Measurements from ENCODE around the gene FLT3. TPM values are rescaled to one million over a fixed set of nuclear protein-coding genes. Genes with fewer than 3 reads are reported as not detected.
A peak's percentile ranks its signal among the peaks of the same experiment; 100 is the strongest.

FLT3 gene
- total RNA-seq, 2 donors from 2014 or later = 0.27 to 2.4 TPM

DNA sequence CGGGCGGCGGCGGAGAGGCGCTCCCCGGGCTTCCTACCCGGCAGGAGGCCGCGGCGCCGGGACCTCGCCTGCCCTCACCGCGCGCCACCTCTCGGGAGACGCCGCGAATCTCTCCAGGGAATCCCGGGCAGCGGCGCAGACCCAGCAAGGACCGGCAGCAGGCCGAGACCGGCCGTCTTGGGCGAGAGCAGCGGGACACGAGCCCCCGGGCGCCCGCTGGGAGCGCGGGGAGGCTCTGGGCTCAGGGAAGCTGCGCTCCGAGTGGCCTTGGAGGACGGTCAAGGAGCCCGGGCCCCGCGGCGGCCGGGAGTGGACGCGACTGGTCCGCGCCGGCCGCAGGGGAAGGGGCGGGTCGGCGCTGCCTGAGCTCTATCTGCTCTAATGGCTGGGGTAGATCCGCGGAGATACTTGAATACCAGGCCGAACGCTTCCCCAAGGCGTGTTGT is 145.9 kb downstream of the FLT3 start:
- H3K27ac ChIP-seq = peak overlapping the region in 1 of 2 donors; percentile 45
- TF ChIP-seq CTCF (IDR thresholded peaks at IDR 0.05) = no peak
- no peak for TF ChIP-seq POLR2A (IDR thresholded peaks at IDR 0.05)
- no peak for TF ChIP-seq POLR2AphosphoS5 (IDR thresholded peaks at IDR 0.05)
- intact Hi-C loops (cut with DNase I) = no loop called here

DNA sequence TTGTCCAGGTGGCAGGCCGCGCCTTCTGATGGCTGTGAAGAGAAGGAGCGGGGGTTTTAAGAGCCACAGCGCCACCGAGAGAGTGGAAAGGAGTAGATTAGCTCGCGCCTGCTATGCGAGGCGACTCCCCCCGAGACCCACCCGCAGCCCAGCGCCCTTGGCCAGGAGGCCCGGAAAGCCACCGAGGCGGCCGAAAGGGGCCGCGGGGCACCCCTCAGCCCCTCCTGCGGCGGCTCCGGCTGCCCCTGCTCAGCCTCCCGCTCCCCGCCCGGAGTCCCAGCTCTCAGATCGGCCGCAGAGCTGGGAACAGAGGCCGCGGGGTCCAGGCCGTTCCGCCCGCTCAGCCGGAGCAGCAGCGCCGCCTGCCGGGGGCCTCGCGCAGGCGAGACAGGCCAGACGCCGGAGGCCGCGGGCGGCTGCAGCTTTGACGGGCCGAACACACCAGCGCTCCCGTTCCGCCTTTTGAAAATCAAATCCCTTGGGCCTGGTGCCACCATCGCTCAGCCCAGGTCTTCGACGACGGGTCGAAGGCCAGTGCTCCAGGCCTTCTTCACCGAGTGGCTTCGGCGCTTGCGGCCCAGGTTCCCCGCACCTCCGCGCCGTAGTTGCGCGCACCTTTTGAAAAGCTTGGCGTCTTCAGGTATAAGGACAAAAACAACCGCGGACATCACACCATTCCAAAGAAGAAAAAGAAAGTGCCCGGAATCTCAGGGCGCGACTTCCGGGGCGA is 146.5 kb downstream of the FLT3 start:
- no peaks in the 10 kb centered on the region for H3K9me3 ChIP-seq
- no peaks in the 10 kb centered on the region for H3K4me1 ChIP-seq (replicated peaks)
- peak overlapping the region in 1 of 2 donors; percentile 45 for H3K27ac ChIP-seq
- peak; percentile 47 for DNase-seq (ENCODE audit: low spot score)
- peak overlapping the region; percentile 18 to 36 for H3K4me3 ChIP-seq
- no peaks in the 10 kb centered on the region for H3K36me3 ChIP-seq
- peaks cover 3% of the 10 kb centered on the region for H3K27me3 ChIP-seq (replicated peaks; ENCODE audit: insufficient read depth)
- intact Hi-C loops (cut with DNase I) = no loop called here
- TF ChIP-seq CTCF (IDR thresholded peaks at IDR 0.05) (peak; percentile 58 to 83 (median 68)), POLR2A (IDR thresholded peaks at IDR 0.05) (no peak)
- WGBS = 3% methylated on average over 45 of the region's 71 CpGs

More for the DNA sequence above, 145.9 kb downstream of the FLT3 start:
- no peaks in the 10 kb centered on the region for H3K36me3 ChIP-seq
- no peaks in the 10 kb centered on the region for H3K4me1 ChIP-seq (replicated peaks)
- H3K4me3 ChIP-seq = peak overlapping the region; percentile 18 to 36
- 7% methylated on average over 53 of the region's 56 CpGs for WGBS
- peaks cover 8% of the 10 kb centered on the region for H3K27me3 ChIP-seq (replicated peaks; ENCODE audit: insufficient read depth)
- no peak for DNase-seq (ENCODE audit: low spot score)
- no peaks in the 10 kb centered on the region for H3K9me3 ChIP-seq

Small RNAs within 50 kb of the gene (small RNA-seq; reads per million reads assigned to genes)
- gene RN7SL272P = 0 to 0.19 reads per million in 2 donors

Other genes with a start within 250 kb of the FLT3 start
- not detected for gene PDX1, start 180.6 kb downstream of the FLT3 start, total RNA-seq
- under 1 TPM; 0.09 to 0.34 TPM for gene CDX2, start 131.3 kb downstream of the FLT3 start, total RNA-seq
- not detected for gene URAD, start 111.9 kb downstream of the FLT3 start, total RNA-seq
- gene PAN3, start 38.0 kb upstream of the FLT3 start, total RNA-seq = 10 to 100 TPM; 31.4 to 51.7 TPM